HL-60/S4 treated with retinoic acid at 250 ng/mL for 4 days and 3 days (cell line): ENCODE data around the gene SLC9A3.
"Not testable (repeated sequence)": the region's sequence is repeated elsewhere in the genome, so short reads cannot be mapped to it uniquely, and the experiment has no call there.

Source experiments
- in situ Hi-C: fragments of 300-500 bp; cut with MboI; formaldehyde crosslinking; loops from 2 replicates; pipeline ENCODE4 v1.7.0; 2022; ENCODE audit warnings: low sequenced_read_pairs

Gene SLC9A3

DNA sequence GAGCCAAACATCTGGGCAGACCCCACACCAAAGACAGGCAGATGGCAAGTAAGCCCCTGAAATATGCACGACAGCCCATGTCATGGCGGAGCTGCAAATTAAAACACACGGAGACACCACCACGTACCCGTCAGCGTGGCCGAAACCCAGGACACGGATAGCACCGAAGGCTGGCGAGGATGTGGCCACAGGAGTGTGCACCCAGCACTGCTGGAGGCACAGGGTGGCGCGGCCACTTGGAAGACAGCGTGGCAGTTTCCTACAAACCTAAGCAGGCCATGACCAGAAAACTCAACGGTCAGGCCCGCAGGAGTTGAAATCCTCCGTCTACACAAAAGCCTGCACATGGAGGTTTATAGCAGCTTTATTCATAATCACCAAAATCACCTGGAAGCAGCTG lies 12.8 kb downstream of the SLC9A3 start:
- in situ Hi-C loops = no loop called here

GRCh38 chr5:510521-510920 lies 13.7 kb downstream of the SLC9A3 start:
- in situ Hi-C loops = no loop called here

DNA sequence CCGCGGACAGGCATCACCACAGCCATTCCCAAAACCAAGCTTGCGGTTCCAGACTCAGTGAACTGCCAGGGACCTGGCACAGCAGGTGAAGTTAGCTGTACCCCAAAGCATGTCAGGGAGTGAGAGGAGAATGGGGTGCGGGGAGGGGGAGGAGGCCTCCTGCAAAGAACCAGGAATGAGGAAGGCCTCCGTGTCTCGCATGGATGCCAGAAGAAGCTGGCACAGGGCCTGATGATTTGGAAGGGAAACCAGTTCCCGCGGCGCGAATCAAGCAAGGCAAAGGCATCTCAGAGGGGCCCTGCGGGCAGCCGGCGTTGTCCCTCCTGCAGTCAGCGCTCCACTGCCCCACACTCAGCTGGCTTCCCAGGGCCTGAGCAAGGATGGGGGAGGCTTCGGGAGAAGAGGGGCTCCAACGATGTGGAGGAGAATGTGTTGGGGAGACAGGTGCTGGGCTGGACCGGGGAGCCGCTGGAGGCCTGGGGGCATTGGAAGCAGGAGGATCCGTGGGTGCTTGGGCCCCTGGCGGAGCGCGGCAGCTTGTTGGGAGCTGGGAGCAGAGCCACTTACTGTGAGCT lies 14.6 kb downstream of the SLC9A3 start:
- in situ Hi-C loops = no loop called here

DNA sequence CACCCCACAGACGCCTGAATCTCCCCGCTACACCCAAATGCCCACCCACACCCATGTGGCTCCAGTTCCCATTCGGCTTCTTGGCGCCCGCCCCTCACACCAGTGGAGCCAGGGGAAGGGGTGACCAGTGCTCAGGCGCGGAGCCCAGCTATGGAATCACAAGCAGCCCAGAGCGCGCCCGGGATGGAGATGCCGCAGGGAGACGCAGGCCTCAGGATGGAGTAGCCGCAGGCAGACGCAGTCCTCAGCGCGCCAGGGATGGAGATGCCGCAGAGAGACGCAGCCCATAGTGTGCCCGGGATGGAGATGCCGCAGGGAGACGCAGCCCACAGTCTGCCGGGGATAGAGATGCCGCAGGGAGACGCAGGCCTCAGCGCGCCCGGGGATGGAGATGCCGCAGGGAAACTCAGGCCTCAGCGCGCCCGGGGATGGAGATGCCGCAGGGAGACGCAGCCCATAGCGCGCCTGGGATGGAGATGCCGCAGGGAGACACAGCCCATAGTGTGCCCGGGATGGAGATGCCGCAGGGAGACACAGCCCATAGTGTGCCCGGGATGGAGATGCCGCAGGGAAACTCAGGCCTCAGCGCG lies 16.2 kb downstream of the SLC9A3 start:
- in situ Hi-C loops = not testable (repeated sequence)

DNA sequence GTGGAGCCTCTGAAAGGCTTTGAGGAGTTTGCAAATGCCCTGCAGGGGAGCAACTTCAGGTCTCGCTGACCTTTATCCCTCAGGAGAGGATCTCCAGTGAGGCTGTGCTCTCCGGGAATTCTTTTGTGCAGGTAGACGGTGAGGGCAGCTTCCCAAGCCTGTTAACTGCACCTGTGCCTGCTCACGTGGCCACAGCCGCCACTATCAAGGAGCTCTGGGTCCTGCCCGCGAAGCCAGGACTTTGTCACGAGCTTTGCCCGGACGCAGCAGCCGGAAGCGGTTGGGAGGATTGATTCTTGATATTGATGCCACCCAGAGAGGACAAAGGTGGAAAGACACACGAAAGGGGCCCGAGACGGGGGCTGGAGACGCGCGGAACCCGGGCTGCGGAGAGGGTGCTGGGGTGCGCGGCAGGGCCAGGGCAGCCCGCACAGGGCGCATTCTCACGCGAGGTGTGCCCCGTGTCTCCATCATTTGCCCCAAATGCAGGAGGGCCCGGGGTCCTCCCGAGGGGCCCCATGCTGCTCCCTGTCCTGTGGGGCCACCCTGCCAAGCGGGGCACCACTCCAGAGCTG lies 18.2 kb downstream of the SLC9A3 start:
- in situ Hi-C loops = no loop called here

GRCh38 chr5:504326-505154 lies 19.7 kb downstream of the SLC9A3 start:
- in situ Hi-C loops = no loop called here

GRCh38 chr5:502325-503079 lies 21.7 kb downstream of the SLC9A3 start:
- in situ Hi-C loops = no loop called here

- in situ Hi-C loops = no loop called here
Measured at GRCh38 chr5:501831-502184, 22.4 kb downstream of the SLC9A3 start.

- in situ Hi-C loops = no loop called here
Measured at GRCh38 chr5:501105-501830, 23.0 kb downstream of the SLC9A3 start.

DNA sequence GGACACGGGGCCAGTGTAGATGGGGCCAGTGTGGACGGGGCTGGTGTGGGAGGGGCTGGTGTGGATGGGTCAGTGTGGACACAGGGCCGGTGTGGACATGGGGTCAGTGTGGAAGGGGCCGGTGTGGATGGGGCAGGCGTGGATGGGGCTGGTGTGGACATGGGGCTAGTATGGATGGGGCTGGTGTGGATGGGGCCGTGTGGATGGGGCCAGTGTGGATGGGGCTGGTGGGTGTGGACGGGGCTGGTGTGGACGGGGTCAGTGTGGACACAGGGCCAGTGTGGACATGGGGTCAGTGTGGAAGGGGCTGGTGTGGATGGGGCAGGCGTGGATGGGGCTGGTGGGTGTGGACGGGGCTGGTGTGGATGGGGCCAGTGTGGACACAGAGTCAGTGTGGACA lies 23.8 kb downstream of the SLC9A3 start:
- in situ Hi-C loops = no loop called here

GRCh38 chr5:499233-500209 lies 24.7 kb downstream of the SLC9A3 start:
- in situ Hi-C loops = no loop called here

- in situ Hi-C loops = no loop called here
Measured at GRCh38 chr5:497871-498509, 26.3 kb downstream of the SLC9A3 start.

DNA sequence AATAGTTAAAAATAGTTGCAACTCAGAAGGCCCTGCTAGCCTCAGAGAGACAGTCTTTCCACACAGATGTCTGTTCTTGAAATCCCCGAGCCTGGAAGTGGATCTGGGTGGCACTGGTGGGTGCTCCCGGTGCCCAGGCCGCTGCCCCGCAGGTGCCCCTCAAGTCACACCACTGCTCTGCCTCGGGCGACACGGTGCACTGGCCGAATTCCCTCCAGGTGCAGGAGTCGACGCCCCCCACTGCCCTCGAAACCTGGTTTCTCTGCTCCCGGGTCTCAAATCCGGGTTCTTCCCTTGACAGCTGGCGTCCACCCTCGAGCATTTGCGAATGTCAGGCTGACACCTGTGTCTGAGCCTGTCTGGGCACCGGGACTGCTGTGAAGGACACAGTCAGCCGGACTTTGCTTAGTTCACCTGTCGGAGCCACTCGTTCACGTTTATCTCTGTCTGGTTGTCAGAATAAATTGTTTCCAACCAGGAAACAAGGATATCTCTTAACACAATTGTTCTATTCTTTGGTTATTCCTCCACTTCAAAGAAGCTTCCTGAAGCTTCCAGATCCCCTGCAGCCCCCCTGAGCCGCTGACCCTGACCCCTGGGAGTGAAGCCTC lies 27.1 kb downstream of the SLC9A3 start:
- in situ Hi-C loops = no loop called here

- in situ Hi-C loops = no loop called here
Measured at GRCh38 chr5:496028-496427, 28.2 kb downstream of the SLC9A3 start.

DNA sequence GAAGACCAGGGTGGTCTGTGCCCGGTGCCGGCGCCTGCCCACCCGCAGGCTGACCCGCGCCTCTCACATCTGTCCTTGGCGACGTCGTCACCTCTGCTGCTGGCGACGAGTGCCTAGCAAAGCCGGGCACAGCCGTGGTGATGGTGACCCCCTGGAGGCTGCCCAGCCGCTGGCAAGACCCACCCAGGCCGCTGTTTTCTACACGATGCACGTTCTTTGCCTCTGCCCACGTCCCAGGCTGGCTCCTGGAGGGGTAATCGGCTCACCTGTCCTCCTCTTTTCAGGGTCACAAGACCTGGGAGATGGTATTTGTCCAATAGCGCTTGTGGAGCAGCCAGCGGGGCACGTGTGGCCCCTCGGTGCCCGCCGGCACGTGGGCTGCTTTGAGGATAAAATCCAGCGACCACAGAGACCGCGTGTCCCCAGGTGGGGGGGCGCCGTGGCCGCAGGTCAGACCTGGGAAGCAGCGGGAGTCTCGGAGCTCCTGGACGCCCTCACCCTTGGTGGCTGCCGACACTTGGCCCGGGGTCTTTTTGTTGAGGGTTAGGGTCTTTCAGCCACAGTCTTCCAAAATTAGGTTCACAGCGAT lies 29.5 kb downstream of the SLC9A3 start:
- in situ Hi-C loops = no loop called here

DNA sequence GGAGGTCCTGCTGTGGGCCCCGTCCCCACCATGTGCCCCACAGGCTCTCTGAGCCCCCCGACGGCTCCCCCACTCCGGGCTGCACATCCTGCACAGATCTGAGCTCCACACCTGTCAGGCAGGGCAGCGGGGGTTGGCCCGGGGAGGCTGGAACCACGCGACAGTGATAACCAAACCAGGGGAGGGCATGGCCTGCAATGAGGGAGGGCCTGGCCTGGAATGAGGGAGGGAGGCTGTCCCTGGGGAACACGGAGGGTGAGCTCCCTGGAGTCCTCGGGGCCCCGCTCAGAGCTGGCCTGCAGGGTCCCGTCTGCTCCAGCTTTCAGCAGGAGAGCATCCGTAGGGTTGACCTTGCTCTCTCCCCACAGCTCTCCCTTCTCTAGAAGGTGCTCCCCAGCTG lies 30.5 kb downstream of the SLC9A3 start:
- in situ Hi-C loops = no loop called here

DNA sequence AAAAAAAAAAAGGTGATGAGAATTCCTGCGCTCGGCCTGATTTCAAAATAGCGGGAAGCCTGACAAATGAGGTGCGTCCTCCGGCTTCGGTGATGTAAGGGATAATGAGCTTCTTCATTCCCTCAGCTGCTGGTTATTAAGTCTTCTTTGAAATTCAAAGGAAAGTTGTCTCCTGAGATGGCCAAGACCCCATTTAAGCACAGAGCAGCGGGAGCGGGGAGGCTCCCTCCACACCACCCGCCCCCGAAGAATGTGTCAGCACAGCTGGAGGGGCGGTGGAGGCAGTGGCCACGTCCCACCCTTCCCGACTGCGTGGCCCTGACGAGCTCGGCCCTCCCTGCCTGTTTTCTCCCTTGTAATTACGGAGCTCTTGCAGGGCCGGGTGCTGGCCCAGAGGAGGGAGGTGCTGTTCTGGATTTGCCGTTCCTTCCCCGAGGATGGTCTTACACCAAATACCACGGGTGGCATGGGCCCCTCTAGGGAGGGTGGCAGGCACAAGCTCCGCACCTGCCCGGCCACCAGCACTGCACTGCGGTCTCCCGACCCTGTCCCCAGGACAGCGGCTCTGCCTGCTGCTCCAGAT lies 31.0 kb downstream of the SLC9A3 start:
- in situ Hi-C loops = no loop called here
